GM12878 (cell line): ENCODE data around the gene STX8. TPM values are rescaled to one million over a fixed set of nuclear protein-coding genes. Genes with fewer than 3 reads are reported as not detected.

Experiments
- ATAC-seq: fragments of 200-7000 bp; cut with Tn5 transposase; 3 replicates; pipeline ENCODE4 v1.9.1; 2020; ENCODE audit warnings: mild to moderate bottlenecking, moderate library complexity
- BruUV-seq: library from RNA; stranded (reverse); fragments of 400-500 nt; replicated peaks from 2 replicates; lab custom pipeline; 2021; lab: Mats Ljungman, UMichigan
- CTCF ChIA-PET: fragments of 300-600 bp; sonication (Branson Sonifier 250); formaldehyde crosslinking; extraction: SDS; loops from one replicate; lab custom pipeline; 2021; ENCODE audit warnings: inconsistent platforms; lab: Yijun Ruan, JAX
- POLR2A ChIA-PET: fragments of 350-600 bp; formaldehyde crosslinking; extraction: SDS; loops from one replicate; lab custom pipeline; 2021; ENCODE audit warnings: inconsistent platforms; lab: Charles Lee
- RAD21 ChIA-PET: fragments of 300-600 bp; sonication (Branson Sonifier 250); formaldehyde crosslinking; loops from one replicate; lab custom pipeline; 2023; ENCODE audit warnings: antibody characterized with exemption; ENCODE audit not compliant: unreplicated experiment; lab: Charles Lee
- SMC1A ChIA-PET: fragments of 300-600 bp; sonication (Branson Sonifier 250); formaldehyde crosslinking; loops from one replicate; lab custom pipeline; 2023; ENCODE audit not compliant: unreplicated experiment, uncharacterized antibody; lab: Charles Lee
- DNase-seq: peaks from one replicate; pipeline ENCODE4 v3.0.0-alpha.2; 2011; ENCODE audit warnings: low read depth, low spot score
- FAIRE-seq: peaks from 3 replicates; lab custom pipeline; 2011; peaks lifted over from hg19 to GRCh38; lab: Jason Lieb, UNC
- H2AFZ ChIP-seq: 2 replicates; pipeline ENCODE4 v1.6.0; 2011; ENCODE audit warnings: low read depth, low read length, control low read depth; ENCODE audit not compliant: control insufficient read depth
- H3K27ac ChIP-seq: 2 replicates; pipeline ENCODE4 v1.5.1; 2011; ENCODE audit warnings: control low read depth; ENCODE audit not compliant: control insufficient read depth, insufficient read depth
- H3K27me3 ChIP-seq, 2 experiments: replicated peaks in 1 of 2; 2 replicates each; pipeline versions ENCODE4 v1.6.0 to v1.6.1; 2011; ENCODE audit warnings: low read length in 1 of 2; ENCODE audit not compliant: control insufficient read depth in 2 of 2, insufficient read depth in 2 of 2
- H3K36me3 ChIP-seq, 2 experiments: 2 replicates each; pipeline ENCODE4 v1.5.1; 2011; ENCODE audit warnings: low read length in 1 of 2; ENCODE audit not compliant: control insufficient read depth in 2 of 2, insufficient read depth in 2 of 2
- H3K4me1 ChIP-seq: 2 replicates; pipeline ENCODE4 v1.6.1; 2011; ENCODE audit warnings: mild to moderate bottlenecking, low read length, moderate library complexity, mixed read lengths; ENCODE audit not compliant: control insufficient read depth, insufficient read depth
- H3K4me2 ChIP-seq: 2 replicates; pipeline ENCODE4 v1.6.0; 2011; ENCODE audit warnings: control low read depth; ENCODE audit not compliant: control insufficient read depth, insufficient read depth
- H3K4me3 ChIP-seq: fragments of 200-600 bp; sonication (generic); 2 replicates; pipeline ENCODE4 v1.5.1; 2016
- H3K79me2 ChIP-seq: 2 replicates; pipeline ENCODE4 v1.6.0; 2011; ENCODE audit warnings: low read length; ENCODE audit not compliant: control insufficient read depth, insufficient read depth
- H3K9ac ChIP-seq: 2 replicates; pipeline ENCODE4 v1.8.0; 2011; ENCODE audit warnings: low read length, control low read depth, mixed read lengths; ENCODE audit not compliant: control insufficient read depth, insufficient read depth
- H3K9me3 ChIP-seq: replicated peaks from 3 replicates; pipeline ENCODE4 v1.5.1; 2011; ENCODE audit warnings: mild to moderate bottlenecking, low read length; ENCODE audit not compliant: control insufficient read depth, insufficient read depth
- H4K20me1 ChIP-seq: 2 replicates; pipeline ENCODE4 v1.6.0; 2011; ENCODE audit not compliant: control insufficient read depth, insufficient read depth
- BMI1 ChIP-seq: fragments of 450-650 bp; IDR thresholded peaks from 2 replicates; pipeline ENCODE4 v1.6.1; 2016; ENCODE audit warnings: mild to moderate bottlenecking, moderate library complexity, borderline replicate concordance
- CBX5 ChIP-seq: sonication (generic); IDR thresholded peaks from 2 replicates; pipeline ENCODE4 v1.6.1; 2016; ENCODE audit warnings: low read depth, moderate library complexity, mild to moderate bottlenecking, inconsistent platforms
- EZH2 ChIP-seq: IDR thresholded peaks from 2 replicates; pipeline ENCODE4 v1.6.1; 2012; ENCODE audit warnings: low read depth, mild to moderate bottlenecking, control low read depth, inconsistent platforms, low read length, borderline replicate concordance; ENCODE audit not compliant: control insufficient read depth
- MTA2 ChIP-seq: fragments of 450-650 bp; IDR thresholded peaks from 2 replicates; pipeline ENCODE4 v1.6.1; 2016; ENCODE audit warnings: low read depth, mild to moderate bottlenecking, moderate library complexity
- NRF1 ChIP-seq: conservative IDR thresholded peaks from 2 replicates; pipeline ENCODE4 v1.6.1; 2011; ENCODE audit warnings: mild to moderate bottlenecking, low read depth, low read length, improper control_type of control experiment
- SUZ12 ChIP-seq: fragments of 200-600 bp; sonication (generic); IDR thresholded peaks from one replicate; pipeline ENCODE4 v1.6.1; 2018; ENCODE audit warnings: antibody characterized with exemption, mild to moderate bottlenecking; ENCODE audit not compliant: unreplicated experiment
- ZBTB33 ChIP-seq: fragments of 450-650 bp; IDR thresholded peaks from 2 replicates; pipeline ENCODE4 v1.6.1; 2017; ENCODE audit warnings: mild to moderate bottlenecking
- ZBTB4 ChIP-seq: fragments of 450-650 bp; formaldehyde crosslinking; IDR thresholded peaks from 2 replicates; pipeline ENCODE4 v1.4.0; 2022; ENCODE audit warnings: mild to moderate bottlenecking, moderate library complexity
- WGBS: methylation state at CpG from one replicate; pipeline ENCODE4 v1.1.6; 2016; ENCODE audit warnings: low lambda C conversion rate; ENCODE audit not compliant: insufficient replicate concordance, insufficient coverage; ENCODE audit errors: missing lambda C conversion rate; 5-methylcytosine and 5-hydroxymethylcytosine counted together
- in situ Hi-C: fragments of 300-500 bp; cut with MboI; formaldehyde crosslinking; loops from 9 replicates; pipeline ENCODE4 v1.14.3; 2018; ENCODE audit warnings: mixed read lengths
- intact Hi-C: fragments of 100-400 bp; cut with micrococcal nuclease; formaldehyde crosslinking; loops from one replicate; pipeline ENCODE4 v1.14.2; 2022; ENCODE audit not compliant: unreplicated experiment
- polyA plus RNA-seq, 11 experiments: library from polyadenylated mRNA; depleted of rRNA in 4 of 11; unstranded in 6 of 11; stranded (reverse) in 5 of 11; fragments of >200 nt; fragmentation: Nextera tagmentation in 4 of 11; fragmentation: Illumina TruSeq in 1 of 11; extraction: Ambion mirVana in 4 of 11; extraction: Trizol in 1 of 11; gene quantifications; 1 replicate in 1 of 11; 2 replicates in 10 of 11; pipeline versions ENCODE4 v1.2.1 to v1.2.3, GENCODE V29; 2011 to 2016; ENCODE audit warnings: inconsistent platforms in 2 of 11, missing spikeins in 2 of 11, low read depth in 1 of 11
- total RNA-seq, 4 experiments: library from RNA; depleted of rRNA in 3 of 4; stranded (reverse); fragments of >200 nt in 3 of 4; fragmentation: Illumina TruSeq in 1 of 4; extraction: Trizol in 1 of 4; gene quantifications; 2 replicates each; pipeline versions ENCODE4 v1.2.1 to v1.2.3, GENCODE V29; 2013 to 2021
- TF ChIP-seq, protein P1 (sequence below): IDR thresholded peaks from 2 replicates; pipeline ENCODE4 v1.6.1; 2012; ENCODE audit warnings: low read depth, low read length, improper control_type of control experiment
- TF ChIP-seq, protein P2 (sequence below): fragments of 450-650 bp; IDR thresholded peaks from 2 replicates; pipeline ENCODE4 v1.6.1; 2017; ENCODE audit warnings: mild to moderate bottlenecking, moderate library complexity

Gene STX8
- total and polyA plus RNA-seq, 10 of the 15 experiments (the other 5 are each of a cell fraction or from before 2014, with no cell fraction given) = 47.9 to 151 (median 72.9) TPM

DNA sequence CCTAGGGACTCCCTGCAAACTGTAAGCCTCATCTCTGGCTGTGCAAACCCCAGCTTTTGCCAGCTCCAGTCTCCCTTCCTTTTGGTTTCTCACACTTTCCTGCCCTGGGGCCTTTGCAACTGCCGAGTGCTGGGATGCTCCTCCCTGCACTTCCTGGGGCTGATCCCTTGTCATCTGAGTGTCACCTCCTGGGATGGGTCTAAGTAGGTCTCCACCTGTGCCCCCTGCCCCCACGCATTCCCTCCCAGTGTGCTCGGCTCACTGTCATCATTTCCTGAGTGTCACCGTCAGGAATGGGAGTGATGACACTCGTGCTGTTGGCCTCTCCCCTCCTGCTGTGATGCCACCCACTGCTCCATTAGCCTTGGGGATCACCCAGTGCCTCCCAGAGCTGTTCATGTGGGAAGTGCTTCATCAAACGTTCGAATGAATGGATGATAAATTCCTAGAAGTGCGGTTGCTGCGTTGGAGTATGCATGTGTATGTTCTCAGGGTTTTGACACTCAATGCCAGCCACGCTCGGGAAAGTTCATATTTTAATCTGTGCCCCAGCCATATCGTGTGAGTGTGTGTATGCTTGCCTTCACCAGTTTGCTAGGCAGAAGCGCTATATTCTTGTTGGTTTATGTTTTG, 364.4 kb downstream of the STX8 start (continued):
- TF ChIP-seq ZBTB4 (CRISPR knock-in tag) (no peak), SUZ12 (no peak), EZH2 (no peak)

DNA sequence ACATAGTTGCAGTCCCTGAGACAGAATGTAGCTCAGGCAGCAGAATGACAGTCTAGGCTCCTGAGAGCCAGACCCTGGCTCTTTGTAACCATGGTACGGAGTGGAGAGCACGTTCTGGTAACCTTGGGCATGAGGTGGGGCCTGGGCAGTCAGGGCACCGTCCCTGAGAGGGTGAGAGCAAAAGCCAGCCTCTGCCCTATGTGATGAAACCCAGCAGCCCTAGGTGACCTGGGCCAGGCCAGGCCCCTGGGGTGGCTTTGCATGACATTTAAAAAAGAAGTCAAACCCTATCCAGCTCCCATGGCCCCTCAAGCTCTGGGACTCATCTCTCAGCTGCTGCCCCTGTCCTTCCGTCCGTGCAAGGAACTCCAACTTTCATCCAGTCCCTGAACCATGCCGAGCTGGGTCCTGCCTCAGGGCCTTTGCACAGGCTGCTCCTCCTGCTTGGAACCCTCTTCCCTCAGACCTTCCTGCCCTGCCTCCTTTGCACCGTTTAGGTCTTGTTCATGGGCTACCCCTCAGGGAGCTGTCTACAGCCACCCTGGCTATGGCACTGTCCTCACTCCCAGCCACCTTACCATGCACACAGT, 365.7 kb downstream of the STX8 start:
- Histone ChIP-seq H3K4me2 (no peak overlapping the region), H3K27me3 (no peaks in the 10 kb centered on the region; a peak in 1 of 4 replicates), H2AFZ (no peak overlapping the region), H3K36me3 (no peaks in the 10 kb centered on the region), H4K20me1 (no peaks in the 10 kb centered on the region), H3K27ac (no peak overlapping the region), H3K79me2 (no peaks in the 10 kb centered on the region), H3K9me3 (no peaks in the 10 kb centered on the region), H3K9ac (no peak overlapping the region), H3K4me3 (no peak overlapping the region), H3K4me1 (peaks cover 4% of the 10 kb centered on the region; the same call in 1 of the 2 replicates)
- ChIA-PET POLR2A (no interaction called here), SMC1A (interaction anchor here (0.9 kb wide), 1 partner anchor 8 kb away, joined by 3 read pairs; no protein-coding TSS in a partner anchor), CTCF (interaction anchor here (0.6 kb wide), 1 partner anchor 12 kb away, joined by 3 read pairs; no protein-coding TSS in a partner anchor), RAD21 (no interaction called here)
- no peak for ATAC-seq
- DNase-seq = no peak
- FAIRE-seq = no peak
- in situ Hi-C loops = no loop called here
- intact Hi-C loops = no loop called here
- no TSS peak for BruUV-seq
- 28% methylated on average over 7 of the region's 7 CpGs for WGBS
- TF ChIP-seq, protein P1, sequence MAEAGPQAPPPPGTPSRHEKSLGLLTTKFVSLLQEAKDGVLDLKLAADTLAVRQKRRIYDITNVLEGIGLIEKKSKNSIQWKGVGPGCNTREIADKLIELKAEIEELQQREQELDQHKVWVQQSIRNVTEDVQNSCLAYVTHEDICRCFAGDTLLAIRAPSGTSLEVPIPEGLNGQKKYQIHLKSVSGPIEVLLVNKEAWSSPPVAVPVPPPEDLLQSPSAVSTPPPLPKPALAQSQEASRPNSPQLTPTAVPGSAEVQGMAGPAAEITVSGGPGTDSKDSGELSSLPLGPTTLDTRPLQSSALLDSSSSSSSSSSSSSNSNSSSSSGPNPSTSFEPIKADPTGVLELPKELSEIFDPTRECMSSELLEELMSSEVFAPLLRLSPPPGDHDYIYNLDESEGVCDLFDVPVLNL = no peak
- TF ChIP-seq MTA2 (no peak), ZBTB33 (no peak), CBX5 (no peak), BMI1 (no peak), NRF1 (no peak)
- TF ChIP-seq, protein P2, sequence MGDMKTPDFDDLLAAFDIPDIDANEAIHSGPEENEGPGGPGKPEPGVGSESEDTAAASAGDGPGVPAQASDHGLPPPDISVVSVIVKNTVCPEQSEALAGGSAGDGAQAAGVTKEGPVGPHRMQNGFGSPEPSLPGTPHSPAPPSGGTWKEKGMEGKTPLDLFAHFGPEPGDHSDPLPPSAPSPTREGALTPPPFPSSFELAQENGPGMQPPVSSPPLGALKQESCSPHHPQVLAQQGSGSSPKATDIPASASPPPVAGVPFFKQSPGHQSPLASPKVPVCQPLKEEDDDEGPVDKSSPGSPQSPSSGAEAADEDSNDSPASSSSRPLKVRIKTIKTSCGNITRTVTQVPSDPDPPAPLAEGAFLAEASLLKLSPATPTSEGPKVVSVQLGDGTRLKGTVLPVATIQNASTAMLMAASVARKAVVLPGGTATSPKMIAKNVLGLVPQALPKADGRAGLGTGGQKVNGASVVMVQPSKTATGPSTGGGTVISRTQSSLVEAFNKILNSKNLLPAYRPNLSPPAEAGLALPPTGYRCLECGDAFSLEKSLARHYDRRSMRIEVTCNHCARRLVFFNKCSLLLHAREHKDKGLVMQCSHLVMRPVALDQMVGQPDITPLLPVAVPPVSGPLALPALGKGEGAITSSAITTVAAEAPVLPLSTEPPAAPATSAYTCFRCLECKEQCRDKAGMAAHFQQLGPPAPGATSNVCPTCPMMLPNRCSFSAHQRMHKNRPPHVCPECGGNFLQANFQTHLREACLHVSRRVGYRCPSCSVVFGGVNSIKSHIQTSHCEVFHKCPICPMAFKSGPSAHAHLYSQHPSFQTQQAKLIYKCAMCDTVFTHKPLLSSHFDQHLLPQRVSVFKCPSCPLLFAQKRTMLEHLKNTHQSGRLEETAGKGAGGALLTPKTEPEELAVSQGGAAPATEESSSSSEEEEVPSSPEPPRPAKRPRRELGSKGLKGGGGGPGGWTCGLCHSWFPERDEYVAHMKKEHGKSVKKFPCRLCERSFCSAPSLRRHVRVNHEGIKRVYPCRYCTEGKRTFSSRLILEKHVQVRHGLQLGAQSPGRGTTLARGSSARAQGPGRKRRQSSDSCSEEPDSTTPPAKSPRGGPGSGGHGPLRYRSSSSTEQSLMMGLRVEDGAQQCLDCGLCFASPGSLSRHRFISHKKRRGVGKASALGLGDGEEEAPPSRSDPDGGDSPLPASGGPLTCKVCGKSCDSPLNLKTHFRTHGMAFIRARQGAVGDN = no peak
